Kidney glomerular epithelial cell (primary cell): Measurements from ENCODE around the gene MRPL43.
A peak's percentile ranks its signal among the peaks of the same experiment; 100 is the strongest.
"Not testable (repeated sequence)": the region's sequence is repeated elsewhere in the genome, so short reads cannot be mapped to it uniquely, and the experiment has no call there.

ENCODE experiments used
- DNase-seq: peaks from one replicate; lab custom pipeline; 2025; lab: John Stamatoyannopoulos, UW

Gene MRPL43

GRCh38 chr10:100982916-100983830 is 4.1 kb downstream of the MRPL43 start:
- DNase-seq: no peak

GRCh38 chr10:100981178-100981772 is 6.0 kb downstream of the MRPL43 start:
- DNase-seq: no peak

GRCh38 chr10:100980711-100981110 is 6.6 kb downstream of the MRPL43 start:
- no peak for DNase-seq

- no peak for DNase-seq
Observed at GRCh38 chr10:100980311-100980710, 7.0 kb downstream of the MRPL43 start.

- DNase-seq: no peak
Observed at GRCh38 chr10:100979791-100980272, 7.5 kb downstream of the MRPL43 start.

- DNase-seq: no peak
Observed at GRCh38 chr10:100978901-100979195, 8.4 kb downstream of the MRPL43 start.

GRCh38 chr10:100978121-100978900 is 9.0 kb downstream of the MRPL43 start:
- no peak for DNase-seq

GRCh38 chr10:100977436-100977835 is 9.9 kb downstream of the MRPL43 start:
- no peak for DNase-seq

GRCh38 chr10:100976906-100977305 is 10.4 kb downstream of the MRPL43 start:
- DNase-seq: no peak

GRCh38 chr10:100975397-100975796 is 11.9 kb downstream of the MRPL43 start:
- DNase-seq: not testable (repeated sequence)

GRCh38 chr10:100972904-100973535 is 14.3 kb downstream of the MRPL43 start:
- no peak for DNase-seq

- no peak for DNase-seq
Observed at GRCh38 chr10:100972115-100972903, 15.0 kb downstream of the MRPL43 start.

GRCh38 chr10:100970914-100971811 is 16.1 kb downstream of the MRPL43 start:
- DNase-seq: peak; percentile 35

GRCh38 chr10:100970076-100970913 is 17.0 kb downstream of the MRPL43 start:
- DNase-seq: no peak

GRCh38 chr10:100969187-100970075 is 17.9 kb downstream of the MRPL43 start, which contains the start of gene SEMA4G:
TSS of gene SEMA4G (plus strand) at chr10:100969504. CDS start at chr10:100972913, 3,409 bp downstream.
- no peak for DNase-seq

GRCh38 chr10:100968863-100969186 is 18.5 kb downstream of the MRPL43 start:
- no peak for DNase-seq

- no peak for DNase-seq
Observed at GRCh38 chr10:100968062-100968736, 19.1 kb downstream of the MRPL43 start.

- DNase-seq: no peak
Observed at GRCh38 chr10:100967332-100967731, 20.0 kb downstream of the MRPL43 start.
